Superior temporal gyrus (tissue), 1 donor: ENCODE results near the gene AGFG2.
A peak's percentile ranks its signal among the peaks of the same experiment; 100 is the strongest.
"Not testable (repeated sequence)": the region's sequence is repeated elsewhere in the genome, so short reads cannot be mapped to it uniquely, and the experiment has no call there.

ENCODE experiments used
- DNase-seq: peaks from one replicate; pipeline ENCODE4 v3.0.0-alpha.2; 2016; ENCODE audit errors: extremely low spot score

Gene AGFG2

GRCh38 chr7:100548446-100548845 lies 9.4 kb downstream of the AGFG2 start:
- not testable (repeated sequence) for DNase-seq

- DNase-seq: no peak
These were observed 13.5 kb downstream of the AGFG2 start for GRCh38 chr7:100552532-100552931.

GRCh38 chr7:100553032-100553431 lies 14.0 kb downstream of the AGFG2 start:
- no peak for DNase-seq

GRCh38 chr7:100555701-100556100 lies 16.7 kb downstream of the AGFG2 start:
- DNase-seq: no peak

- DNase-seq: no peak
These were observed 17.5 kb downstream of the AGFG2 start for GRCh38 chr7:100556541-100556940.

GRCh38 chr7:100559127-100559526 lies 20.1 kb downstream of the AGFG2 start:
- no peak for DNase-seq

GRCh38 chr7:100561491-100562194 lies 22.6 kb downstream of the AGFG2 start:
- DNase-seq: no peak

- no peak for DNase-seq
These were observed 23.4 kb downstream of the AGFG2 start for GRCh38 chr7:100562195-100563099.

- no peak for DNase-seq
These were observed 24.1 kb downstream of the AGFG2 start for GRCh38 chr7:100563100-100563564.

- DNase-seq: peak; percentile 80
These were observed 24.9 kb downstream of the AGFG2 start for GRCh38 chr7:100563809-100564400.

GRCh38 chr7:100564405-100564804 lies 25.4 kb downstream of the AGFG2 start:
- DNase-seq: not testable (repeated sequence)

GRCh38 chr7:100565133-100565571 lies 26.1 kb downstream of the AGFG2 start:
- no peak for DNase-seq

GRCh38 chr7:100566018-100566531 lies 27.1 kb downstream of the AGFG2 start:
- no peak for DNase-seq

GRCh38 chr7:100567031-100567730 lies 28.2 kb downstream of the AGFG2 start:
- DNase-seq: no peak

- no peak for DNase-seq
These were observed 28.8 kb downstream of the AGFG2 start for GRCh38 chr7:100567751-100568175.

- no peak for DNase-seq
These were observed 29.3 kb downstream of the AGFG2 start for GRCh38 chr7:100568176-100568895.

GRCh38 chr7:100568896-100569844 lies 30.2 kb downstream of the AGFG2 start:
- peak; percentile 36 for DNase-seq

- no peak for DNase-seq
These were observed 32.2 kb downstream of the AGFG2 start for GRCh38 chr7:100570954-100571828.

GRCh38 chr7:100571829-100572116 lies 32.8 kb downstream of the AGFG2 start:
- no peak for DNase-seq
